GM21619 (cell line): ENCODE data around the gene HHEX.
A peak's percentile ranks its signal among the peaks of the same experiment; 100 is the strongest.
"Not testable (repeated sequence)": the region's sequence is repeated elsewhere in the genome, so short reads cannot be mapped to it uniquely, and the experiment has no call there.

Experiments
- ATAC-seq: cut with Tn5 transposase; IDR thresholded peaks from one replicate; pipeline ENCODE4 v1.9.1; 2021; ENCODE audit not compliant: unreplicated experiment

HHEX gene

GRCh38 chr10:92689663-92690210 lies at the start of gene HHEX:
Gene HHEX (plus strand): TSS chr10:92689955. CDS start chr10:92689987, 32 bp downstream.
- peak; percentile 38 for ATAC-seq

- no peak for ATAC-seq
These were observed 49.6 kb upstream of the HHEX start for GRCh38 chr10:92640107-92640506.

GRCh38 chr10:92641492-92641891 lies 48.3 kb upstream of the HHEX start:
- no peak for ATAC-seq

- no peak for ATAC-seq
These were observed 44.8 kb upstream of the HHEX start for GRCh38 chr10:92644921-92645320.

GRCh38 chr10:92650864-92651263 lies 38.9 kb upstream of the HHEX start:
- not testable (repeated sequence) for ATAC-seq

GRCh38 chr10:92655426-92655825 lies 34.3 kb upstream of the HHEX start:
- no peak for ATAC-seq

GRCh38 chr10:92656266-92656961 lies 33.3 kb upstream of the HHEX start:
- ATAC-seq = no peak

GRCh38 chr10:92657024-92657423 lies 32.7 kb upstream of the HHEX start:
- no peak for ATAC-seq

- no peak for ATAC-seq
These were observed 26.9 kb upstream of the HHEX start for GRCh38 chr10:92662848-92663247.

- no peak for ATAC-seq
These were observed 25.4 kb upstream of the HHEX start for GRCh38 chr10:92664322-92664721.

GRCh38 chr10:92667078-92667477 lies 22.7 kb upstream of the HHEX start:
- no peak for ATAC-seq

GRCh38 chr10:92677708-92678107 lies 12.0 kb upstream of the HHEX start:
- no peak for ATAC-seq

- no peak for ATAC-seq
These were observed 11.5 kb upstream of the HHEX start for GRCh38 chr10:92678206-92678605.

GRCh38 chr10:92681306-92681834 lies 8.4 kb upstream of the HHEX start:
- no peak for ATAC-seq

GRCh38 chr10:92688573-92688926 lies 1.2 kb upstream of the HHEX start:
- no peak for ATAC-seq

- peak; percentile 22 for ATAC-seq
These were observed 660 bp upstream of the HHEX start for GRCh38 chr10:92688927-92689662.

GRCh38 chr10:92690211-92690914 lies 608 bp downstream of the HHEX start:
- peak; percentile 33 for ATAC-seq

- no peak for ATAC-seq
These were observed 1.3 kb downstream of the HHEX start for GRCh38 chr10:92690915-92691590.

GRCh38 chr10:92691591-92692079 lies 1.9 kb downstream of the HHEX start:
- ATAC-seq = no peak

- no peak for ATAC-seq
These were observed 2.4 kb downstream of the HHEX start for GRCh38 chr10:92692080-92692671.
